ENCODE measurements around the gene DKC1. TPM values are rescaled to one million over a fixed set of nuclear protein-coding genes. Genes with fewer than 3 reads are reported as not detected.

The DKC1 gene
- total and polyA plus RNA-seq, 10 donors: 32.0 to 54.4 (median 39.0) TPM

GRCh38 chrX:154739952-154740465 is 22.7 kb upstream of the DKC1 start:
- Histone ChIP-seq H3K4me1 (peaks cover 4 to 78% (median 34%) of the 10 kb centered on the region in 6 donors), H3K4me3 (no peak overlapping the region), H3K27me3 (replicated peaks in 1 of 7) (no peaks in the 10 kb centered on the region), H3K36me3 (no peaks in the 10 kb centered on the region), H3K9me3 (no peaks in the 10 kb centered on the region), H3K27ac (peak overlapping the region in 3 of 8 donors; percentile 88 to 90 (median 89))
- DNase-seq: no peak
- 52 to 60% (median 58%) methylated on average over 2 of the region's 2 CpGs for WGBS, 5 donors
- intact Hi-C loops (cut with DNase I; ENCODE audit: low total_unique reads): no loop called here
- TF ChIP-seq CTCF (IDR thresholded peaks at IDR 0.05 in 8 of 11, conservative IDR thresholded peaks at IDR 0.05 in 3 of 11) (no peak), POLR2A (IDR thresholded peaks at IDR 0.05) (no peak), POLR2AphosphoS5 (IDR thresholded peaks at IDR 0.05) (no peak)

GRCh38 chrX:154742613-154743012 is 20.1 kb upstream of the DKC1 start:
- TF ChIP-seq POLR2AphosphoS5 (IDR thresholded peaks at IDR 0.05) (no peak), CTCF (IDR thresholded peaks at IDR 0.05 in 8 of 11, conservative IDR thresholded peaks at IDR 0.05 in 3 of 11) (no peak), POLR2A (IDR thresholded peaks at IDR 0.05) (no peak)
- Histone ChIP-seq H3K4me1 (peaks cover 0 to 69% (median 19%) of the 10 kb centered on the region in 6 donors), H3K4me3 (no peak overlapping the region), H3K27ac (no peak overlapping the region), H3K36me3 (no peaks in the 10 kb centered on the region), H3K27me3 (replicated peaks in 1 of 7) (no peaks in the 10 kb centered on the region), H3K9me3 (peaks cover 0 to 5% (median 0%) of the 10 kb centered on the region in 8 donors)
- no peak for DNase-seq
- intact Hi-C loops (cut with DNase I; ENCODE audit: low total_unique reads): no loop called here

- H3K9me3 ChIP-seq: peaks cover 0 to 5% (median 0%) of the 10 kb centered on the region in 8 donors
- no peak for TF ChIP-seq POLR2AphosphoS5 (IDR thresholded peaks at IDR 0.05)
- no peak for TF ChIP-seq POLR2A (IDR thresholded peaks at IDR 0.05)
- peak; percentile 50 to 79 (median 74) for TF ChIP-seq CTCF (IDR thresholded peaks at IDR 0.05 in 8 of 11, conservative IDR thresholded peaks at IDR 0.05 in 3 of 11)
- peak overlapping the region in 6 of 8 donors; percentile 25 to 93 (median 90) for H3K27ac ChIP-seq
- intact Hi-C loops (cut with DNase I; ENCODE audit: low total_unique reads): no loop called here
- DNase-seq: no peak
- WGBS, 5 donors: 18 to 29% (median 22%) methylated on average over 11 of the region's 11 CpGs
- peaks cover 0 to 53% (median 31%) of the 10 kb centered on the region in 6 donors for H3K4me1 ChIP-seq
- peak overlapping the region in 6 of 8 donors; percentile 41 to 75 (median 48) for H3K4me3 ChIP-seq
- H3K27me3 ChIP-seq (replicated peaks in 1 of 7): peaks cover 0 to 4% (median 0%) of the 10 kb centered on the region in 7 donors
- no peaks in the 10 kb centered on the region for H3K36me3 ChIP-seq
Measured at GRCh38 chrX:154748712-154749339, 13.8 kb upstream of the DKC1 start.

GRCh38 chrX:154749856-154750255 is 12.8 kb upstream of the DKC1 start:
- no peak for DNase-seq
- Histone ChIP-seq H3K27ac (peak overlapping the region; percentile 54 to 93 (median 89)), H3K4me3 (peak overlapping the region; percentile 33 to 75 (median 48)), H3K9me3 (peaks cover 0 to 5% (median 0%) of the 10 kb centered on the region in 8 donors), H3K36me3 (no peaks in the 10 kb centered on the region), H3K27me3 (replicated peaks in 1 of 7) (peaks cover 0 to 4% (median 0%) of the 10 kb centered on the region in 7 donors), H3K4me1 (peaks cover 0 to 52% (median 31%) of the 10 kb centered on the region in 6 donors)
- WGBS, 5 donors: 6 to 42% (median 10%) methylated on average over 6 of the region's 6 CpGs
- intact Hi-C loops (cut with DNase I; ENCODE audit: low total_unique reads): no loop called here
- TF ChIP-seq POLR2AphosphoS5 (IDR thresholded peaks at IDR 0.05) (no peak), CTCF (IDR thresholded peaks at IDR 0.05 in 8 of 11, conservative IDR thresholded peaks at IDR 0.05 in 3 of 11) (no peak), POLR2A (IDR thresholded peaks at IDR 0.05) (no peak)
